ENCODE measurements around the gene HS6ST1. TPM values are rescaled to one million over a fixed set of nuclear protein-coding genes. Genes with fewer than 3 reads are reported as not detected.

HS6ST1 gene
- total and polyA plus RNA-seq, 10 donors, result 7.2 to 99.5 (median 57.0) TPM

DNA sequence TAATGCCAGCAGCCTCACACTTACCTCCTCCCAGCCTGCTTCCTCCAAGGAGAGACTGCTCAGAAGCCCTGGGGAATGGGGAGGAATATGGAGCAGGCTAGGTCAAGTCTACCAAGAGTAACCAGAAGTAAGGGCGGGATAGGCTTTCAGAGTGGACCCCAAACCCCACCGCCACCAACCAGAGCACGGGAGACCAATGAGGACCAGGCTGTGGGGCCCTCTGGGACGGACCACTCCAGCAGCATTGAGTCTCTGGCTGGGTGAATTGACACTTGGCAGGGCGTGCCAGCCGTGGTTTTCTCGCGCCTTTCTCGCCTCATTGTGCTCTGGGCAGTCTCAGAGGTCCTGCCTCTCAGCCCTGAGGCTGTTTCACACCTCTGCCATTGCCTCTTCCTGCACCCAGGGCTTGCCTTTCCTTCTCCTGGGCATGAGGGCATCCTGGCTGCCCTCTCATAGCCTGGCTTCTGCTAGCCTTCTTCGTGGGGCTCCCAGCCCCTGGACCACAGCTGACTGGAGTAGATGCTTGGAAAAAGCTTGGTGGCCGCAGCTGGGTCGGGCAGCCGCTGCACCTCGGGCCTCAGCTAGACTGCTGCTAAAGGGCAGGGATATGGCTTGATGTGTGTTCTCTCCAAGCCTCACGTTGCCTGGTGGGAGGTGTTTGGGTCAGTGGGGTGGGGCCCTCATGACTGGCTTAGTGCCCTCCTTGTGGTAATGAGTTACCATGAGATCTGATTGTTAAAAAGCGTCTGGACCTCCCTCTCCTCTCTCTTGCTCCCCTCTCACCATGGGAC, 40.5 kb upstream of the HS6ST1 start:
- DNase-seq, result no peak
- TF ChIP-seq POLR2A (IDR thresholded peaks at IDR 0.05) (no peak), POLR2AphosphoS5 (IDR thresholded peaks at IDR 0.05) (no peak)
- TF ChIP-seq, protein P1, sequence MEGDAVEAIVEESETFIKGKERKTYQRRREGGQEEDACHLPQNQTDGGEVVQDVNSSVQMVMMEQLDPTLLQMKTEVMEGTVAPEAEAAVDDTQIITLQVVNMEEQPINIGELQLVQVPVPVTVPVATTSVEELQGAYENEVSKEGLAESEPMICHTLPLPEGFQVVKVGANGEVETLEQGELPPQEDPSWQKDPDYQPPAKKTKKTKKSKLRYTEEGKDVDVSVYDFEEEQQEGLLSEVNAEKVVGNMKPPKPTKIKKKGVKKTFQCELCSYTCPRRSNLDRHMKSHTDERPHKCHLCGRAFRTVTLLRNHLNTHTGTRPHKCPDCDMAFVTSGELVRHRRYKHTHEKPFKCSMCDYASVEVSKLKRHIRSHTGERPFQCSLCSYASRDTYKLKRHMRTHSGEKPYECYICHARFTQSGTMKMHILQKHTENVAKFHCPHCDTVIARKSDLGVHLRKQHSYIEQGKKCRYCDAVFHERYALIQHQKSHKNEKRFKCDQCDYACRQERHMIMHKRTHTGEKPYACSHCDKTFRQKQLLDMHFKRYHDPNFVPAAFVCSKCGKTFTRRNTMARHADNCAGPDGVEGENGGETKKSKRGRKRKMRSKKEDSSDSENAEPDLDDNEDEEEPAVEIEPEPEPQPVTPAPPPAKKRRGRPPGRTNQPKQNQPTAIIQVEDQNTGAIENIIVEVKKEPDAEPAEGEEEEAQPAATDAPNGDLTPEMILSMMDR (IDR thresholded peaks at IDR 0.05 in 8 of 11, conservative IDR thresholded peaks at IDR 0.05 in 3 of 11), result no peak
- Histone ChIP-seq H3K36me3 (no peaks in the 10 kb centered on the region), H3K27ac (no peak overlapping the region), H3K9me3 (no peaks in the 10 kb centered on the region), H3K27me3 (replicated peaks in 1 of 7) (peaks cover 0 to 4% (median 0%) of the 10 kb centered on the region in 7 donors), H3K4me3 (no peak overlapping the region), H3K4me1 (no peaks in the 10 kb centered on the region)
- intact Hi-C loops (cut with DNase I; ENCODE audit: low total_unique reads), result no loop called here
- WGBS, 5 donors, result 84 to 93% (median 88%) methylated on average over 12 to 16 of the region's 16 CpGs

DNA sequence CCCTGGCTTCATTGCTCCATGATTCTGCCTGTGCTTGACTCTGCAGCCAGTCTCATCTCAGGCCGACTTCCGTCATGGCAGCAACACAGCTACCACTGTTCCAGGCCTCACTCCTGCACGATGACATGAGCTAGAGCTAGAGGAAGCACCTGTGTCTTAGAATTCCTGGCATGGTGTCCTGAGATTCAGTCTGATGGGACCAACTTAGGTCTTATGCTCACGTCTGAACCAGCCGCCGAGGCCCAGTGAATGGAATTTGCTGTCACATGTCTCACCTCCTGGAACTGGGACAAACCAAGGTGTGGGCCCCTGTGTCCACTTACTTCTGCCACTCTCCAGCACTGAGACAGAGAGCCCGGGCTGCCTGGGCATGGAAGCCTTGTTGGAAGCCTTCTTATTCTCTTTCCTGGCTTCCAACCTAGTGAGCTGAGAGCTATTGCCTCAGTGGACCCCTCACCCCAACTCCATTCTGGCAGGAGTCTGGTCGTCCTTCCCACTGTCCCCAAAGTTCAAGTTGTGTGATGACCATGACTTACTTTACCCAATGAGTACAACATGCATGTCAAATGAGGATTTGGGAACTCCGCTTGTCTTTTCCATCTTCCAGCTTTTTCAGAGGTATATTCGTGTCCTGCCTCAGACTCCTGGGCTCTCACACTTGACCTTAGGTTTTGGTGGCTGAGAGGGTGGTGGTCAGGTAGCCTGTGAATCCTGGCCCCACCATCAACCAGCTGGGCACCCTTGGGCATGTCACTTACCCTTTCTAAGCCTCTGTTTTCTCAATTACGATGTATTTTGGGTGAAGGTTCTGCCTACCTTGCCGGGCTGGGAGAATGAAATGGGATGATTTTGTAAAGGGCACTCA, 39.1 kb upstream of the HS6ST1 start:
- Histone ChIP-seq H3K4me3 (no peak overlapping the region), H3K9me3 (peaks cover 0 to under 1% (median 0%) of the 10 kb centered on the region in 8 donors), H3K36me3 (no peaks in the 10 kb centered on the region), H3K27me3 (replicated peaks in 1 of 7) (no peaks in the 10 kb centered on the region), H3K27ac (no peak overlapping the region), H3K4me1 (no peaks in the 10 kb centered on the region)
- TF ChIP-seq, protein P1 (IDR thresholded peaks at IDR 0.05 in 8 of 11, conservative IDR thresholded peaks at IDR 0.05 in 3 of 11), result no peak
- no peak for TF ChIP-seq POLR2A (IDR thresholded peaks at IDR 0.05)
- no peak for TF ChIP-seq POLR2AphosphoS5 (IDR thresholded peaks at IDR 0.05)
- 83 to 93% (median 91%) methylated on average over 12 of the region's 12 CpGs for WGBS, 5 donors
- DNase-seq, result no peak
- intact Hi-C loops (cut with DNase I; ENCODE audit: low total_unique reads), result no loop called here

DNA sequence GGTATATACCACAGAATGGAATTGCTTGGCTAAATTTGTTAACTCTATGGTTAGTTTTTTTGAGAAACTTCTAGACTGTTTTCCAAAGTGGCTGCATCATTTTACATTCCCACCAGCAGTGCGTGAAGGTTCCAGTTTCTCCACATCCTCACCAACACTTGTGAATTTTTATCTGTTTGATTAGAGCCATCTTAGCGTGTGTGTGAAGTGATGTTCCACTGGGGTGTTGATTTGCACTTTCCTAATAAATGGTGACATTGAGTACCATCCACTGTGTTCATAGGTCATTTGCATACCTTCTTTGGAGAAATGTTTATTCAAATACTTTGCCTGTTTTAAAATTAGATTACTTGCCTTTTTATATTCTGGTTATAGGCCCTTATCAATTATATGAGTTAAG, 37.5 kb upstream of the HS6ST1 start:
- no peaks in the 10 kb centered on the region for H3K4me1 ChIP-seq
- H3K27ac ChIP-seq, result no peak overlapping the region
- TF ChIP-seq POLR2A (IDR thresholded peaks at IDR 0.05) (no peak), POLR2AphosphoS5 (IDR thresholded peaks at IDR 0.05) (no peak)
- TF ChIP-seq, protein P1 (IDR thresholded peaks at IDR 0.05 in 8 of 11, conservative IDR thresholded peaks at IDR 0.05 in 3 of 11), result no peak
- no peak for DNase-seq
- 93 to 100% (median 96%) methylated on average over 2 of the region's 2 CpGs for WGBS, 5 donors
- H3K27me3 ChIP-seq (replicated peaks in 1 of 7), result no peaks in the 10 kb centered on the region
- peaks cover 0 to 16% (median 13%) of the 10 kb centered on the region in 8 donors for H3K9me3 ChIP-seq
- intact Hi-C loops (cut with DNase I; ENCODE audit: low total_unique reads), result no loop called here
- H3K36me3 ChIP-seq, result no peaks in the 10 kb centered on the region
- H3K4me3 ChIP-seq, result no peak overlapping the region

Data from spleen (tissue), 11 donors.